IPS-NIHi7 (cell line): ENCODE measurements around the gene SLC6A5.
A peak's percentile ranks its signal among the peaks of the same experiment; 100 is the strongest.
"Not testable (repeated sequence)": the region's sequence is repeated elsewhere in the genome, so short reads cannot be mapped to it uniquely, and the experiment has no call there.

ENCODE experiments used
- DNase-seq: peaks from one replicate; pipeline ENCODE4 v3.0.0; 2012; ENCODE audit warnings: mixed read lengths; ENCODE audit errors: extremely low spot score

The SLC6A5 gene

GRCh38 chr11:20599221-20600019, at the start of gene SLC6A5:
TSS of gene SLC6A5 (plus strand) at chr11:20599608. CDS start at chr11:20599673, 65 bp downstream.
- DNase-seq = peak; percentile 87

DNA sequence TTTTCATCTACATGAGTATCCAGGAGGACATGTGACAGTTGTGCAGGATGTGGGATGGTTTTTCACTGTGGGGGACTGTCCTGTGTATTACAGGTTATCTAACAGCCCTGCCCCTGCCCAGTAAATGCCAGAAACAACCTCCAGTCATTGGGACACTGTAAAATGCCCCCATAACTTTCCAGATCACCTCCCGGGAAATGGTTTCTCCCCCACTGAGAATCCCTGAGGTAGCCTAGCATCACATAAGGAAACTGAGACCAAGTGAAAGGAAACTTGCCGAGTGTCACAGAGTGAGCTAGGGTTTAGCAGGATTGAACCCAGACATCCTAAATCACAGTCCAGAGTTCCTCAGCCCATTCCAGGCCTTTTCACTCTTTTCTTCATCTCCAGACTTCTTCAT, 48.3 kb upstream of the SLC6A5 start:
- DNase-seq = no peak

DNA sequence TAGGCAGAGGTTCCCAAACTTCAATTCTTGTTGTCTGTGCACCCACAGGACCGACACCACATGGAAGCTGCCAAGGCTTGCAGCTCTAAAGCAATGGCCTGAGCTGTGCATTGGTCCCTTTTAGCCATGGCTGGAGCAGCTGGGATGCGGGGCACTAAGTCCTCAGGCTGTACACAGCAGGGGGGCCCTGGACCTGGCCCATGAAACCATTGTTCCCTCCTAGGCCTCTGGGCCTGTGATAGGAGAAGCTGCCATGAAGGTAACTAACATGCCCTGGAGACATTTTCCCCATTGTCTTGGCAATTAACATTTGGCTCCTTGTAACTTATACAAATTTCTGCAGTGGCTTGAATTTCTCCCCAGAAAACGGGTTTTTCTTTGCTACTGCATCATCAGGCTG, 43.6 kb upstream of the SLC6A5 start:
- DNase-seq = no peak

DNA sequence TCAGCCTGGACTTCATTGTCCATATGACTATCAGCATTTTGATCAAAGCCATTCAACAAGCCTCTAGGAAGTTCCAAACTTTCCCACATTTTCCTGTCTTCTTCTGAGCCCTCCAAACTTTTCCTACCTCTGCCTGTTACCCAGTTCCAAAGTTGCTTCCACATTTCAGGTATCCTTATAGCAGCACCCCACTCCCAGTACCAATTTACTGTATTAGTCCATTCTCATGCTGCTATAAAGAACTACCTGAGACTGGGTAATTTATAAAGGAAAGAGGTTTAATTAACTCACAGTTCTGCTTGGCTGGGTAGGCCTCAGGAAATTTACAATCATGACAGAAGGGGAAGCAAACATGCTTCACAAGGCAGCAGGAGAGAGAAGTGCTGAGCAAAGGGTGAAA, 43.0 kb upstream of the SLC6A5 start:
- DNase-seq = not testable (repeated sequence)

DNA sequence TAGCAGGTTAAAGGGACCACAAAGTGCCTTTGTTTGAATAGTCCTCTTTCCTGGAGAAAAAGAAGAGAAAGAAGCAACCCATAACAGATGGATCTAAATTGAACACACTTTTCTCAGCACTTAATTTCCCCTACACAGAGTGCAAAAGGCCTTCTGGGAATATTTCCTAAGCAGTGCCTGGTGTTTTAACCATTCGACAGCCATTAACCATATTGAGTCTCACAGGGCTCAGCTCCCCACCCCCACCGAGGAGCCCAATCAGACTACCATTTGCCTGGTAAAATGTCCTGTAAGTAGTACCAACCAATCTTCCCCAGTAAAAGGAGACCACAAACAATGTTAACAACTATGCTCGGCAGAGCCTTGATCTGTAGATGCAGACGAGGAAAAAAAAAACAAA, 40.7 kb upstream of the SLC6A5 start:
- DNase-seq = no peak

GRCh38 chr11:20559523-20560300, 39.7 kb upstream of the SLC6A5 start:
- no peak for DNase-seq

DNA sequence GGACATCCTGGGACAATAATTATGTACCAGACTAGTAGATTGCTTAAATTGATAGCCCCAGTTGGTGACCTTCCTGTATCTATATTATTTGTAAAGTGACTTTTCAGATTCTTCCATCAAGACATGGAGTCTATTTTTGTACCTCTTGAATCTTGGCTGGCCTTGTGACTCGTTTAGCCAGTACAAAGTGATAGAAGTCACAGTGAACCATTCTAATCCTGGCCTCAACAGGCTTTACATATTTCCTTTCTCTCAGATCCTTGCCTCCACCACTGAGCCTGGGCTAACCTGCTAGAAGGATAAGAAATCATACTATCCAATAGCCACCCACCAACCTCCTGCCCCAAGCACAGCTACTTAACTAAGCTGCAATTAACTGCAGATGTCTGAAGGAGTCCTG, 37.5 kb upstream of the SLC6A5 start:
- no peak for DNase-seq

- DNase-seq = no peak
Measured at GRCh38 chr11:20563866-20564265, 35.5 kb upstream of the SLC6A5 start.

DNA sequence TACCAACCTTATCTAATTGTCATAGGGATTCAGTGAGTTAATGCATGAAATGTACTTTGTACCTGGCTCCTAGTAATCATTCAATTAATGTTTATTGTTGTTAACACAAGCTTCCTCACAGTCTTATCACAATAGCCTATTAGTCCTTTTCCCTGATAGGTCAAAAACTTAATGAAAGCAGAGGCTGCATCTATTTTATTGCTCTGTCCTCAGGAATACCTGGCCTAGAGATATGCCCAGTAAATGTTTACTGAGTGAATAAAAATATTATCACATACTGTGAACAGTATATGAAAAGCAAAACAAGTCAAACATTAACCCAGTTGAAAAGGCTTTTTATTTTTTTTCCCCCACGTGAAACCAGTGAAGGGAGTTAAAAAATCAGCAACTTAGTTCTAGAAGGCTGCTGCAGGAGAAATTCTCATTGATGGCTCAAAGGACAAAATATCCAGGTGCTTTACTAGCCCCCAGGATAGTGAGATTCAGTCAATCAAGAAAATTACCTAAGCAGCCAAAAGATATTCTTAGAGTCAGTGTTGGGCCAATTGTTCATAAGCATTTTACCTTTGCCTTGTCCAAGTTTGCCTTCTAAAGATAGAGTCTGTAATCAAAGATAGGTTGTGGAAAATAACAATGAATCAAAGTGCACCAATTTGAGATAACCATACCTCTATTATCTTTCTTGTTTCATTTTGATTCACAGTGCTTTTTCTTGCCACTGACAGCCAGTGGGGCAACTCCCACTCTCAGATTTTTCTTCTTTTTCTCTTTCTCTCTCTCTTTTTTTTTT, 34.4 kb upstream of the SLC6A5 start:
- DNase-seq = no peak

GRCh38 chr11:20566115-20566514, 33.3 kb upstream of the SLC6A5 start:
- DNase-seq = not testable (repeated sequence)

- DNase-seq = no peak
Measured at GRCh38 chr11:20566591-20567434, 32.6 kb upstream of the SLC6A5 start.

DNA sequence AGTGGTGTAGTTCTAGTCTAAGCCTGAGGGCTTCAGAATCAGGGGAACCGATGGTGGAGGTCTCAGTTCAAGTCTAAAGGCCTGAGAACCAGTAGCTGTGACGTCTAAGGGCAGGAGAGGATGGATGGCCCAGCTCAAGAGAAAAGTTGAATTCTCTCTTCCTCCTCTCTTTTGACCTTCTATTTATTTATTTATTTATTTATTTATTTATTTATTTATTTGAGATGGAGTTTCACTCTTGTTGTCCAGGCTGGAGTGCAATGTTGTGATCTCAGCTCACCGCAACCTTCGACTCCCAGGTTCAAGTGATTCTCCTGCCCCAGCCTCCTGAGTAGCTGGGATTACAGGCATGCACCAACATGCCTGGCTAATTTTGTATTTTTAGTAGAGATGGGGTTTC, 19.7 kb upstream of the SLC6A5 start:
- DNase-seq = not testable (repeated sequence)

GRCh38 chr11:20583201-20583600, 16.2 kb upstream of the SLC6A5 start:
- DNase-seq = no peak

GRCh38 chr11:20584093-20584774, 15.2 kb upstream of the SLC6A5 start:
- DNase-seq = no peak

DNA sequence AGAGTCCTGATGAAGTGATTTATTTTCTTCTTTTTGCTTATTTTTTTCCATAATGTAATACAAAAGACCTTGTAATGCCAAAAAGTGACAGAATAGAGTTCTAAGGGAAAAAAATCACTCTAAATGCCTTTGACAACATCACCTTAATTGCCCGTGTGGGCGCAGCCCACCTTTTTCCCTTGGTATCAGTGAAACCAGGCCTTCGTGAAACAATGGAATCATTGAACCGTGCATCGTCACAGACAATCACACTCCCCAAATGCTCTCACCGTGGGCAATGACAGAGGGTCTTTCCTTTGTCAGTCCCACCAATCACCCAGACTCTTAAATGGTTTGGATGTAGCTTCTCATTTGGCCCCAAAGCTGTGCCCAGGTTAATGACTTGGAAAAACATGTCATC, 9.6 kb upstream of the SLC6A5 start:
- no peak for DNase-seq

DNA sequence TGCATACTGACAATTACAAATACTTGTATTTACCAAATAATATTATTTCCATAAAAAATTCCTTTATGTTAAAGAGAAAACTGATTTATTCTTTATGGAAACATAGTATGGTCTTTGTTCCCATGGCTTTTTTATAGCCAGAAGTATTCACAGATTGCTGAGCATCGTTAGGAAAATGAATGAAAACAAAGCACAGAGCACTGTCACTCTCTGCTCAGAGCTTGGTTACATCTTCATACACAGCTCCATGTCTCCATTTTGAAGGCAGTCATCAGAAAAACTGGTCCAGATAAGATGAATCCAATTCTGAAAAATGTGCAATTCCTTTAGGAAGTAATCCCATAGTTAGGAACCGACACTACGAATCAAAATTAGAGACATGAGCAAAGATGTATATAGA, 9.0 kb upstream of the SLC6A5 start:
- DNase-seq = no peak

- DNase-seq = no peak
Measured at GRCh38 chr11:20592741-20593140, 6.7 kb upstream of the SLC6A5 start.

DNA sequence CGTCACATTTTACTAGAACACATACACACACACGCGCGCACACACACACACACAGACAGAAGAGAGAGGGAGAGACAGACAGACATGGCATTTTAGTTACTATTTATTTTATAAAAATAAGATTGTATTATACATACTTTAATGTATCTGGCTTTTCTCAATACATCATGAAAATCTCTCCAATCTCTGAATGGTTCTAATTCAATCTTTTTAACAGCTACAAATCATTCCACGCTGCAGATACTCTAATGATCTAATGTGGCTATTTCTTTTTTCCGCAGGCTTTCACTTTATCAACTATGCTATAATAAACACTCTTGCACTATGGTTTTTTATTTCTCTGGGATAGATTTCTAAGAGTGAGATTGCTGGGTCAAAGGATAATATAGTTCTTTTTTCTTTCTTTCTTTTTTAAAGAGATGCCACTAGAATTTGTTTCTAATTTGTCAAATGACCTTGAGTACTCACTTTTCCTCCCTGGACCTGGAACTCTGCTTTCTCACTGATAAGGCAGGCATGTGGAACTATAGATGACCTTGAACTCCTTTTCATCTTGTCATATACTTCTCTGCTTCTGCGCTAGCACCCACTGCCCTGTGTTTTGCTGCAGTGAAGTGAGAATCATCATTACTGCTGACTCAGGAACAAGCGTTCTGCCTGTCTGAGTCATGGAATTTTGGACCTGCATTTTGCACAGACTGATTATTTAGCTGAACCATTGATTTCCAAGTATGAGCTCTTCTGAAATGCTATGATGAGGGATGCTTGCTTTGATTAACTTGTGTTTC, 4.9 kb upstream of the SLC6A5 start:
- no peak for DNase-seq

DNA sequence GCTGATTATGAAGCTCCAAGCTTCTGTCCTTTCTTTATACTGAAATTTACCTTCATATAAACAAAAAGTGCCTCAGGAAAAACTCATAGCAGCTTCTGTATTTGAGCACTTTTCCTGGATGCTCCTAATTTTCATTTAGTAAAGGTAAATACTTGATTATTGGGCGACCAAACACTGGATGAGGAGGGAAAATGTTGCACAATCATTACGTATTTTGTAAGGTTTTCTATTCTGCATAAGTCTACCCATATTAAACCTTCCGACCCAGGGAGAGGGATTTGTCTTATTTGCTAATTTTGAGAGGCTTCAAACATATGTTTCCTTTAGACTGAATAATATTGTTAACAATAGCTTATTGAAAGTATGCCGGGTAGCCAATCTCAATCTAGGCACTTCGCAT, 4.3 kb upstream of the SLC6A5 start:
- no peak for DNase-seq
